ENCODE measurements around the gene SLC51A.
A peak's percentile ranks its signal among the peaks of the same experiment; 100 is the strongest.
"Not testable (repeated sequence)": the region's sequence is repeated elsewhere in the genome, so short reads cannot be mapped to it uniquely, and the experiment has no call there.

SLC51A gene

GRCh38 chr3:196216089-196216564 lies at the start of gene SLC51A:
TSS of gene SLC51A (plus strand) at chr3:196216534. CDS start at chr3:196216713, 179 bp downstream.
- DNase-seq, result no peak

GRCh38 chr3:196166741-196167140 lies 49.6 kb upstream of the SLC51A start:
- no peak for DNase-seq

GRCh38 chr3:196168808-196169391 lies 47.4 kb upstream of the SLC51A start:
- DNase-seq, result peak in 1 of 3 experiments; percentile 54

- no peak for DNase-seq
Observed at GRCh38 chr3:196169836-196170240, 46.5 kb upstream of the SLC51A start.

GRCh38 chr3:196170296-196170695 lies 46.0 kb upstream of the SLC51A start:
- DNase-seq, result not testable (repeated sequence)

GRCh38 chr3:196174652-196175051 lies 41.7 kb upstream of the SLC51A start:
- no peak for DNase-seq

GRCh38 chr3:196175116-196175625 lies 41.2 kb upstream of the SLC51A start:
- DNase-seq, result no peak

- no peak for DNase-seq
Observed at GRCh38 chr3:196175722-196176121, 40.6 kb upstream of the SLC51A start.

GRCh38 chr3:196177567-196177966 lies 38.8 kb upstream of the SLC51A start:
- DNase-seq, result no peak

- DNase-seq, result no peak
Observed at GRCh38 chr3:196177967-196178366, 38.4 kb upstream of the SLC51A start.

- no peak for DNase-seq
Observed at GRCh38 chr3:196178993-196179379, 37.3 kb upstream of the SLC51A start.

GRCh38 chr3:196179380-196180308 lies 36.7 kb upstream of the SLC51A start:
- peak in 1 of 3 experiments; percentile 57 for DNase-seq

- no peak for DNase-seq
Observed at GRCh38 chr3:196180346-196180745, 36.0 kb upstream of the SLC51A start.

- peak in 1 of 3 experiments; percentile 66 for DNase-seq
Observed at GRCh38 chr3:196181127-196181546, 35.2 kb upstream of the SLC51A start.

- DNase-seq, result not testable (repeated sequence)
Observed at GRCh38 chr3:196184169-196184432, 32.2 kb upstream of the SLC51A start.

- no peak for DNase-seq
Observed at GRCh38 chr3:196184881-196185280, 31.5 kb upstream of the SLC51A start.

- peak; percentile 69 to 93 (median 83) for DNase-seq
Observed at GRCh38 chr3:196186651-196187573, 29.4 kb upstream of the SLC51A start.

- peak in 1 of 3 experiments; percentile 15 for DNase-seq
Observed at GRCh38 chr3:196189566-196190347, 26.6 kb upstream of the SLC51A start.

GRCh38 chr3:196192036-196192523 lies 24.3 kb upstream of the SLC51A start:
- DNase-seq, result no peak

GRCh38 chr3:196192524-196193051 lies 23.7 kb upstream of the SLC51A start:
- no peak for DNase-seq

- DNase-seq, result peak in 2 of 3 experiments; percentile 29 to 69
Observed at GRCh38 chr3:196193133-196193735, 23.1 kb upstream of the SLC51A start.
